Endothelial cell of umbilical vein (primary cell): ENCODE data around the gene KRT15. TPM values are rescaled to one million over a fixed set of nuclear protein-coding genes. Genes with fewer than 3 reads are reported as not detected.

ENCODE experiments used
- BruUV-seq: library from RNA; stranded (reverse); fragments of 400-500 nt; replicated peaks from 2 replicates; lab custom pipeline; 2021; lab: Mats Ljungman, UMichigan
- CTCF ChIA-PET: fragments of 300-600, 350-600 bp; sonication (Branson Sonifier 250); formaldehyde crosslinking; loops from one replicate; lab custom pipeline; 2021; ENCODE audit warnings: antibody characterized with exemption, inconsistent platforms; lab: Charles Lee
- POLR2A ChIA-PET: fragments of 300-600, 350-600 bp; sonication (Branson Sonifier 250); formaldehyde crosslinking; loops from one replicate; lab custom pipeline; 2021; ENCODE audit warnings: antibody characterized with exemption, inconsistent platforms; lab: Charles Lee
- DNase-seq: peaks from one replicate; pipeline ENCODE4 v3.0.0-alpha.2; 2011; ENCODE audit warnings: low read depth, low spot score
- FAIRE-seq: peaks from 2 replicates; lab custom pipeline; 2011; peaks lifted over from hg19 to GRCh38; lab: Jason Lieb, UNC
- H2AFZ ChIP-seq: 2 replicates; pipeline ENCODE4 v1.6.0; 2012; ENCODE audit warnings: low read depth, low read length, control low read depth, inconsistent platforms
- H3K27ac ChIP-seq: 2 replicates; pipeline ENCODE4 v1.5.1; 2011; ENCODE audit warnings: low read depth, mild to moderate bottlenecking, control low read depth, low read length, moderate library complexity; ENCODE audit not compliant: insufficient read depth
- H3K27me3 ChIP-seq, 2 experiments: 2 replicates each; pipeline versions ENCODE4 v1.6.0 to v1.6.1; 2011; ENCODE audit warnings: low read length in 2 of 2, mixed read lengths in 1 of 2; ENCODE audit not compliant: control insufficient read depth in 2 of 2, insufficient read depth in 2 of 2
- H3K36me3 ChIP-seq, 2 experiments: 2 replicates in 1 of 2; 3 replicates in 1 of 2; pipeline ENCODE4 v1.5.1; 2011; ENCODE audit warnings: low read length in 2 of 2, mild to moderate bottlenecking in 1 of 2, moderate library complexity in 1 of 2; ENCODE audit not compliant: control insufficient read depth in 2 of 2, insufficient read depth in 2 of 2; ENCODE audit errors: extremely low read depth in 1 of 2
- H3K4me1 ChIP-seq: 3 replicates; pipeline ENCODE4 v1.5.1; 2011; ENCODE audit warnings: mild to moderate bottlenecking, low read length; ENCODE audit not compliant: control insufficient read depth, insufficient read depth; ENCODE audit errors: extremely low read depth
- H3K4me2 ChIP-seq: 2 replicates; pipeline ENCODE4 v1.6.1; 2011; ENCODE audit warnings: low read length, control low read depth, mixed read lengths; ENCODE audit not compliant: insufficient read depth
- H3K4me3 ChIP-seq, 3 experiments: fragments of 200-600 bp in 1 of 3; sonication (generic), shearing (Covaris generic) in 1 of 3; replicated peaks in 1 of 3; 2 replicates each; pipeline ENCODE4 v1.5.1; 2011 to 2016; ENCODE audit warnings: control low read depth in 3 of 3, low read length in 3 of 3, mild to moderate bottlenecking in 2 of 3, inconsistent platforms in 1 of 3, low read depth in 1 of 3, moderate library complexity in 1 of 3; ENCODE audit not compliant: insufficient read depth in 1 of 3
- H3K79me2 ChIP-seq: 2 replicates; pipeline ENCODE4 v1.6.0; 2012; ENCODE audit warnings: low read length, inconsistent platforms; ENCODE audit not compliant: control insufficient read depth, insufficient read depth
- H3K9ac ChIP-seq: replicated peaks from 2 replicates; pipeline ENCODE3; 2011; ENCODE audit warnings: low read length, control low read depth; ENCODE audit not compliant: insufficient read depth; ENCODE audit errors: extremely low read depth
- H3K9me1 ChIP-seq: replicated peaks from 3 replicates; pipeline ENCODE4 v1.6.0; 2011; ENCODE audit warnings: mild to moderate bottlenecking, low read length; ENCODE audit not compliant: control insufficient read depth, insufficient read depth; ENCODE audit errors: extremely low read depth
- H3K9me3 ChIP-seq: replicated peaks from 2 replicates; pipeline ENCODE4 v1.5.1; 2012; ENCODE audit warnings: low read length, inconsistent platforms; ENCODE audit not compliant: control insufficient read depth, insufficient read depth
- H4K20me1 ChIP-seq: replicated peaks from 2 replicates; pipeline ENCODE3; 2011; ENCODE audit warnings: mild to moderate bottlenecking, low read length; ENCODE audit not compliant: control insufficient read depth, insufficient read depth; ENCODE audit errors: extremely low read depth
- EZH2 ChIP-seq: IDR thresholded peaks from 2 replicates; pipeline ENCODE4 v1.6.1; 2012; ENCODE audit warnings: borderline replicate concordance, low read depth, mild to moderate bottlenecking, moderate library complexity, low read length, inconsistent platforms; ENCODE audit not compliant: severe bottlenecking
- FOS ChIP-seq: IDR thresholded peaks from 2 replicates; pipeline ENCODE4 v1.6.1; 2011; ENCODE audit warnings: mild to moderate bottlenecking, low read length, moderate library complexity, borderline replicate concordance; ENCODE audit not compliant: insufficient read depth
- GATA2 ChIP-seq: IDR thresholded peaks from 2 replicates; pipeline ENCODE4 v1.7.0; 2011; ENCODE audit warnings: low read depth, mild to moderate bottlenecking, moderate library complexity, mixed read lengths, low read length; ENCODE audit not compliant: insufficient read length, insufficient read depth
- JUN ChIP-seq: IDR thresholded peaks from 2 replicates; pipeline ENCODE4 v1.6.1; 2011; ENCODE audit warnings: borderline replicate concordance, low read depth; ENCODE audit not compliant: insufficient read length, insufficient read depth
- MAX ChIP-seq: IDR thresholded peaks from 2 replicates; pipeline ENCODE4 v1.6.1; 2011; ENCODE audit not compliant: insufficient read depth, insufficient read length
- MYC ChIP-seq: IDR thresholded peaks from one replicate; pipeline ENCODE4 v1.6.1; 2011; ENCODE audit warnings: mild to moderate bottlenecking, low read depth, low read length
- POLR2A ChIP-seq: IDR thresholded peaks from 2 replicates; pipeline ENCODE4 v1.6.1; 2012; ENCODE audit warnings: low read depth, mild to moderate bottlenecking, control low read depth, low read length
- POLR2AphosphoS5 ChIP-seq: IDR thresholded peaks from 2 replicates; pipeline ENCODE4 v1.6.1; 2012; ENCODE audit warnings: low read depth, mild to moderate bottlenecking, control low read depth, low read length, moderate library complexity; ENCODE audit not compliant: insufficient read depth
- dilution Hi-C: fragments of 300-500 bp; cut with MboI; formaldehyde crosslinking; loops from one replicate; pipeline ENCODE4 v1.15.0; 2019; ENCODE audit warnings: low sequenced_read_pairs; ENCODE audit not compliant: extremely low pct_ligation_motif_present
- intact Hi-C: fragments of 100-400 bp; cut with micrococcal nuclease; formaldehyde crosslinking; loops from one replicate; pipeline ENCODE4 v1.10.0; 2022
- polyA plus RNA-seq, 4 experiments: library from polyadenylated mRNA; depleted of rRNA in 3 of 4; stranded (reverse) in 3 of 4; unstranded in 1 of 4; fragments of >200 nt; gene quantifications; 2 replicates each; pipeline versions ENCODE4 v1.2.1 to v1.2.3, GENCODE V29; 2011 to 2012; ENCODE audit warnings: missing spikeins in 1 of 4
- total RNA-seq: library from RNA; stranded (reverse); gene quantifications from 2 replicates; pipeline ENCODE4 v1.2.3, GENCODE V29; 2021
- TF ChIP-seq, protein P1 (sequence below), 2 donors: IDR thresholded peaks; 1 replicate in 1 of 2; 2 replicates in 1 of 2; pipeline ENCODE4 v1.5.1; 2011; ENCODE audit warnings: low read length in 2 of 2, mild to moderate bottlenecking in 2 of 2, moderate library complexity in 2 of 2, control low read depth in 1 of 2, inconsistent platforms in 1 of 2, low read depth in 1 of 2; ENCODE audit not compliant: insufficient read depth in 1 of 2; ENCODE audit errors: extremely low read depth in 1 of 2

Gene KRT15
- total and polyA plus RNA-seq, 2 donors (not counting 3 experiments of a cell fraction or from before 2014, with no cell fraction given): 0.68 to 2.8 TPM

DNA sequence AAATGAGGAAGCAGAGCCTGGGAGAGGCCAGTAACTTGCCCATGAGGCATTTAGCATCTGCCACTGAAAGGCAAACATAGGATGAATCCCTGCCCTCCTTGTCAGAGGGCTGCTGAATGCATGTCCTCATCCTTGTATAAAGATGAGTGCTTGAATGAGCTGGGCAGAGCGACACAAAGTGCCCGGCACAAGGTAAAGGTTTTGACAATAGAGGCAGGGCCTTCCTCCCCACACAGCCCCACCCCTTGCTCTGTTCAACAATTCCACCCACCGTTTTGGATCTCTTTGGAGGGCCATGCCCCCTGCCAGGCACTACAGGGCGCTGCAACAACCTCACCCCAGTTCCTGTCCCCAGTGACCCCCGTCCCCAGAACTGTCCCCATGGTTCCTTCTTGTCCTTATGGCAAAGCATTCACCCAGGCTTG is 10.8 kb upstream of the KRT15 start:
- Histone ChIP-seq H3K9ac (no peak overlapping the region), H3K4me2 (no peak overlapping the region), H3K9me1 (no peaks in the 10 kb centered on the region), H3K4me3 (no peak overlapping the region), H3K9me3 (no peaks in the 10 kb centered on the region), H3K27me3 (no peaks in the 10 kb centered on the region), H4K20me1 (no peaks in the 10 kb centered on the region), H2AFZ (no peak overlapping the region), H3K27ac (peak overlapping the region; percentile 80), H3K4me1 (peaks cover 29% of the 10 kb centered on the region), H3K36me3 (no peaks in the 10 kb centered on the region), H3K79me2 (no peaks in the 10 kb centered on the region)
- POLR2A ChIA-PET: interaction anchor here (0.7 to 1.2 kb wide), 2 partner anchors 8 to 159 kb away, joined by 3 to 4 read pairs; no protein-coding TSS in a partner anchor
- DNase-seq: no peak
- no TSS peak for BruUV-seq
- CTCF ChIA-PET: interaction anchor here (1.2 to 8.5 kb wide), 10 partner anchors 8 to 133 kb away, joined by 3 to 126 read pairs (median 8); no protein-coding TSS in a partner anchor
- intact Hi-C loops: no loop called here
- dilution Hi-C loops: no loop called here
- FAIRE-seq: no peak
- TF ChIP-seq MYC (no peak), MAX (no peak), FOS (no peak)

GRCh38 chr17:41528959-41529353 is 10.3 kb upstream of the KRT15 start:
- H3K9me1 ChIP-seq: no peaks in the 10 kb centered on the region
- no peaks in the 10 kb centered on the region for H3K9me3 ChIP-seq
- H3K4me3 ChIP-seq: no peak overlapping the region
- TF ChIP-seq MYC (no peak), POLR2A (no peak), EZH2 (no peak), JUN (no peak), GATA2 (no peak), POLR2AphosphoS5 (no peak), FOS (no peak), MAX (no peak)
- TF ChIP-seq, protein P1, sequence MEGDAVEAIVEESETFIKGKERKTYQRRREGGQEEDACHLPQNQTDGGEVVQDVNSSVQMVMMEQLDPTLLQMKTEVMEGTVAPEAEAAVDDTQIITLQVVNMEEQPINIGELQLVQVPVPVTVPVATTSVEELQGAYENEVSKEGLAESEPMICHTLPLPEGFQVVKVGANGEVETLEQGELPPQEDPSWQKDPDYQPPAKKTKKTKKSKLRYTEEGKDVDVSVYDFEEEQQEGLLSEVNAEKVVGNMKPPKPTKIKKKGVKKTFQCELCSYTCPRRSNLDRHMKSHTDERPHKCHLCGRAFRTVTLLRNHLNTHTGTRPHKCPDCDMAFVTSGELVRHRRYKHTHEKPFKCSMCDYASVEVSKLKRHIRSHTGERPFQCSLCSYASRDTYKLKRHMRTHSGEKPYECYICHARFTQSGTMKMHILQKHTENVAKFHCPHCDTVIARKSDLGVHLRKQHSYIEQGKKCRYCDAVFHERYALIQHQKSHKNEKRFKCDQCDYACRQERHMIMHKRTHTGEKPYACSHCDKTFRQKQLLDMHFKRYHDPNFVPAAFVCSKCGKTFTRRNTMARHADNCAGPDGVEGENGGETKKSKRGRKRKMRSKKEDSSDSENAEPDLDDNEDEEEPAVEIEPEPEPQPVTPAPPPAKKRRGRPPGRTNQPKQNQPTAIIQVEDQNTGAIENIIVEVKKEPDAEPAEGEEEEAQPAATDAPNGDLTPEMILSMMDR (IDR thresholded peaks at IDR 0.05; ENCODE audit: extremely low read depth in 1 of 2, insufficient read depth in 1 of 2, low read depth in 1 of 2, low read length in 2 of 2): no peak
- BruUV-seq: no TSS peak
- CTCF ChIA-PET: interaction anchor here (1.1 to 8.5 kb wide), 7 partner anchors 8 to 134 kb away, joined by 3 to 126 read pairs (median 5); no protein-coding TSS in a partner anchor
- dilution Hi-C loops (no loop called here), intact Hi-C loops (no loop called here)
- no peak overlapping the region for H2AFZ ChIP-seq
- no peak overlapping the region for H3K4me2 ChIP-seq
- no peaks in the 10 kb centered on the region for H4K20me1 ChIP-seq
- no peaks in the 10 kb centered on the region for H3K79me2 ChIP-seq
- H3K36me3 ChIP-seq: no peaks in the 10 kb centered on the region
- POLR2A ChIA-PET: no interaction called here
- no peak for DNase-seq
- H3K27me3 ChIP-seq: no peaks in the 10 kb centered on the region
- no peak overlapping the region for H3K27ac ChIP-seq
- no peak overlapping the region for H3K9ac ChIP-seq
- no peak for FAIRE-seq
- peaks cover 29% of the 10 kb centered on the region for H3K4me1 ChIP-seq
